Measurements from ENCODE around the gene F5.

The F5 gene

DNA sequence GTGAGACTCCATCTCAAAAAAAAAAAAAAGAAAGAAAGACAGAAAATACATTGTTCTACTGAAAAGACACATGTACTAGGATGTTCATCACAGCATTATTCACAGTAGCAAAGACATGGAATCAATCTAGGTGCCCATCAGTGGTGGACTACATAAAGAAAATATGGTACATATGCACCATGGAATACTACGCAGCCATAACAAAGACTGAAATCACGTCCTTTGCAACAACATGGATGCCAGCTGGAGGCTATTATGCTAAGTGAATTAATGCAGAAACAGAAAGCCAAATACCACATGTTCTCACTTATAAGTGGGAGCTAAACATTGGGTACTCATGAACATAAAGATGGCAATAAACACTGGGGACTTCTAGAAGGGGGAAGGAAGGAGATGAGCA, 51.6 kb downstream of the F5 start:
- TF ChIP-seq, protein P1, sequence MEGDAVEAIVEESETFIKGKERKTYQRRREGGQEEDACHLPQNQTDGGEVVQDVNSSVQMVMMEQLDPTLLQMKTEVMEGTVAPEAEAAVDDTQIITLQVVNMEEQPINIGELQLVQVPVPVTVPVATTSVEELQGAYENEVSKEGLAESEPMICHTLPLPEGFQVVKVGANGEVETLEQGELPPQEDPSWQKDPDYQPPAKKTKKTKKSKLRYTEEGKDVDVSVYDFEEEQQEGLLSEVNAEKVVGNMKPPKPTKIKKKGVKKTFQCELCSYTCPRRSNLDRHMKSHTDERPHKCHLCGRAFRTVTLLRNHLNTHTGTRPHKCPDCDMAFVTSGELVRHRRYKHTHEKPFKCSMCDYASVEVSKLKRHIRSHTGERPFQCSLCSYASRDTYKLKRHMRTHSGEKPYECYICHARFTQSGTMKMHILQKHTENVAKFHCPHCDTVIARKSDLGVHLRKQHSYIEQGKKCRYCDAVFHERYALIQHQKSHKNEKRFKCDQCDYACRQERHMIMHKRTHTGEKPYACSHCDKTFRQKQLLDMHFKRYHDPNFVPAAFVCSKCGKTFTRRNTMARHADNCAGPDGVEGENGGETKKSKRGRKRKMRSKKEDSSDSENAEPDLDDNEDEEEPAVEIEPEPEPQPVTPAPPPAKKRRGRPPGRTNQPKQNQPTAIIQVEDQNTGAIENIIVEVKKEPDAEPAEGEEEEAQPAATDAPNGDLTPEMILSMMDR (IDR thresholded peaks at IDR 0.05) = no peak

DNA sequence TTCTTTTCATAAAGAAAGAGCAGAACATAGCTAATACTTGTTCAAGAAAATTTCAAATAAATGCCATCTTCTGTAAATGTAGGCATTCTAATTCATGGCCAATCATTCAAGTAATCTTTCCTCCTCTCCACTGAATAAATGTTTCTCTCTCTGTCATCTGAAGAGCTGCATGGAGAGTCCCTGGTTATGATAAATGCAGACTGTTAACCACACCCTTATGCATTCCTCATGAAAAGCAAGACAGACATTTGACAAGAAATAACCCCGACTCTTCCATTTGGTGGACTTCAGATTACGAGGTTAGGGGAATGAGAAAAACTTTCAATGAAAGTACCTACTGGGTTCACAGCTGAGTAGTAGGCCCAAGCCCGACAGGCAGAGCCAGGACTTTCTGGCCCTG, 55.8 kb downstream of the F5 start:
- TF ChIP-seq, protein P1 (IDR thresholded peaks at IDR 0.05) = no peak

DNA sequence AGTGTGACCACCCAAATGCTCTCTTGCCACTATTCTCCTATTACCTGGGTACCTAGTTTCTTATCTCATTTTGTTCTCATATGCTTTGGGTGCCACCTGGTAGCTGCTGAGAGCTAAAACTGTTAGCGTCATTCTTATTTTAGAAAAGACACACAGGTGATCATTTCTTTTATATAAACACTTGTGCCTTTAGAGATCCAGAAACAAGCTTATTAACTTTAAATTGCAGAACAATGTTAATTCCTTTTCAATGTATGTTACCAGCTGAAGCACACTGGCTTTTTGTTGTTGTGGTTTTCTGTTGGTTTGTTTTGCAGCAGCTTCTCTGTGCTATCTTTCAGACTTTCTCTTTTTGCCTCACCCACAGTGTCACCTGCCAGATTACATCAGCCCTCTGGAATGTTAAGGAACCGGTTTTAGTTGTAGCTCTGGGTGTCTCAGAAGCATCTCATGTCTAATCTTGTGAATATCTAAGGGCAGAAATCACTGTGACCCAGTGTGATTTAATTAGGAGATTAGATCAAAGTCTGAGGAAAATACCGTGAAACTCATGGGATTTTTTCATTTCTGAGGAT, 57.1 kb downstream of the F5 start:
- TF ChIP-seq, protein P1 (IDR thresholded peaks at IDR 0.05) = no peak; the same call in 1 of the 2 replicates

DNA sequence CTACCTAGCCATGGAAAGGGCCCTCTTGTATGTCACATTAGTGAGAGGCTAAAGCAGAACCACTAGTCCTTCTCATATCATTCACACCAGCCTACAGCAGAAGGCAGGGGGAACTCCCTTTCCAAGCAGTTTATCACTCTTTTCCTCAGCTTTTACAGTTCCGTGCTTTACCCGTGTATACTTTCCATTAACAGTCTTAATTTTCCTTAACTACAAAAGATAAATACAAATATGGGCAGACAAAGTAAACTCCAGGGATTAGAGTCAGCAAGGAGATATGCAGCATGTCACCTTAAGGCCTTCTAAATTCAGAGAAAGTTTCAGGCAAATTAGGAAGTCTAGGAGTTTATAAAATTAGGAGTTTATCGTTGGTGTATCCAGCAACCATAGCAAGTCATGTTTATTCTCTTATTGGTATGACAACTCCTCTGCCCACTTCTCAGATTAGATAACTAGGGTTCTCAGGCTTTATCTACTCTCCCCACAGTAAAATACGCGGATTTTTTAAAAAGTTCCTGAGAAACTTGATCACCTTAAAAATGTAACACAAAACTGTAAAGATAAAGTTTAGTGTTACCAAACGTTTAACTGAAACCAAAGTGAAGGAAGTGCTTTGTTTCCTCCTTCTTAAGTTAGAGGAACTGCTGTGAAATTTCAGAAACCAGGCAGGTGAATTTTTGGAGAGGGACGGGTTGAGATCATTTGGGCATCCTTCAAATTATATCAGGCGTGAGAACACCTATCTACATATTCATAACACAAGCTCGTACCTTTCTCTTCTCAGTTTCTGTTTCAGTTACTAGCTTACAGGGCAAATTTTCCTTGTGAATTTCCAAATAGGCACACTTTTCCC, 57.8 kb downstream of the F5 start:
- TF ChIP-seq, protein P1 (IDR thresholded peaks at IDR 0.05) = no peak

DNA sequence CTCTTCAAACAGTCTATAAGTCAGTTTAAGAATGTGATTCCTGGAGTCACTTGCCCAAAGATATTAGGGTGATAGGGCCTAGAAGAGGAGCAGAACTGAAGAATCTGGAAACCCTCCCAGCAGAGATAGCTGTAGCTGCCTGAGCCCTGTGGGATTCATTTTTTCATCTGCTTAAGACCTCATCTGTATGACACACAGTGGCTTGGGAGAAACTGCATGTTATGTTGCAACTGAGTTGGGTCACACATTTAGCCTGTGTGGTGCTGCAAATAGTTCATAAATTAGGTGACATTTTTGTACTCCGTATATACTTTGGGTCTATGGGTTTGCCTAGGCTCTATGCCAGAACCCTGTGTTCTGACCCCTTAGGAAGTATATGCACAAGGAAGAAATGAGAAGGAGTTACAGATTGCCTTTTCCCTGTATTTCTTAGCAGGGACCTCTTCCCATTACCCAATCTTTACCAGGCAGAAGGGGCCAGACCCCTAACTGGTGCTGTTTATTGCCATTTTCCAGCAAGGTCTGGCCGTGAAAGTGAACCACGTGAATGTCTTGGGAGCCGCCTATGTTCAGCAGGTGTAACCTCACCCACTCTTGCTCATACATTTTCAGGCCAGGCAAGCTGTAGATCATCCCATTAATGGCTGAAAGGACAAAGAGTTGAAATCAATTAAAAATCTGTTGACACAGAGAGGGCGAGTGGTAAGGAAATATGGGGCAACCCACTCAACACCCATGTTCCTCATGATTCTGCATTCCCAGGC, 58.6 kb downstream of the F5 start:
- TF ChIP-seq, protein P1 (IDR thresholded peaks at IDR 0.05) = no peak

DNA sequence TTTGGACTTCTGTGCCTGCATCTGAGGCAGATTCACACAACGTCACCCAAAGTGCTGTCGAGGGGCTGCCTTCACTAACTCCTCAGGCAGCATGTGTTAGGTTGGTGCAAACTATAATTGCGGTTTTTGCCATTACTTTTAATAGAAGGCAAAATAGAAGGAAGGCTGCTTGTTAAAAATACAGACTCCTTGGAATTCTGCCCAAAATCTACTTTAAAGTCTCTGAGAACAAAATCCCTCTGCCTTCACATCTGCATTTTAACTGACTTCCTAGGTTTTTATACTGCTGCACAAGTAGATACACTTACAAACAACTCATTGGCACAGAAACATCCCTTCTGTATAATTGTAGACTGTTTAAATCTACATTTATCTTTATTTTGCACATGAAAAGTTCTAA, 59.3 kb downstream of the F5 start:
- TF ChIP-seq, protein P1 (IDR thresholded peaks at IDR 0.05) = no peak

DNA sequence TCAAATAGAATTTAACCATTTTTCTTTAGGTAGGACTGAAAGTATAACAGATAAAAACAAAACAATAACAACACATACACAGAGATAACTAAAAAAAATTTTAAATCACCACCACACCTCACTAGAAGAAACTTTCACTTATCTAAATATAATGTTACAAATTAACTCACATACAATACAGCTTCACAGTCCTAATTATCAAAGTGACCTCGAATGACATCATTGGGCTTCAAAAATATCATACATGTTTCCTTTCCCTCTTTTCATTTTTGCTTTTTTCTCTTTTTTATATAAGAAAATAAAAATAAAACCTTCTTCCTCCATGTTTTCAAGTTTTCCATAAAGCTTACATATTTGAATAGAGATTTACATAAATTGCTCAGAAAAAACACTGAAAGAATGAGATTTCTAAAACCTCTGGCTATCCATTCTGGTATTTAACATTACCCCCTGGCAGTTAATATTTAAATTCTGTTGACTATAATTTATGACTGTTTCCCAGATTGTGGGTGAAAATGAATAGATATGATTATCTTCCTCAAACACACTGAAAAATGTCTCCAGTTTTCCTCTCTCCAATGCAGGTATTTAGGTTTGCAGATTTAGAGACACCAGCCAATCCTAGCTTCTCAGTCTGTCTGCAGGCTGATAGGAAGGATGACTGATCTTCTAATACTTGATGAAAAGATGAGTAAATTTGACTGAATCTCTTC, 60.0 kb downstream of the F5 start:
- TF ChIP-seq, protein P1 (IDR thresholded peaks at IDR 0.05) = no peak
